Ishikawa (cell line): ENCODE results near the gene CHN2.

Experiments
- CEBPB ChIP-seq: IDR thresholded peaks from 2 replicates; pipeline ENCODE4 v1.6.1; 2012
- CREB1 ChIP-seq: IDR thresholded peaks from 2 replicates; pipeline ENCODE4 v1.6.1; 2012; ENCODE audit warnings: low read depth
- EGR1 ChIP-seq: IDR thresholded peaks from 2 replicates; pipeline ENCODE4 v1.6.1; 2012
- EP300 ChIP-seq: IDR thresholded peaks from 2 replicates; pipeline ENCODE4 v1.6.1; 2012; ENCODE audit warnings: borderline replicate concordance
- FOXM1 ChIP-seq: IDR thresholded peaks from 2 replicates; pipeline ENCODE4 v1.6.1; 2012; ENCODE audit warnings: low read depth, borderline replicate concordance
- NFIC ChIP-seq: IDR thresholded peaks from 2 replicates; pipeline ENCODE4 v1.6.1; 2012
- RAD21 ChIP-seq: IDR thresholded peaks from 2 replicates; pipeline ENCODE4 v1.6.1; 2012; ENCODE audit warnings: low read depth
- TAF1 ChIP-seq: IDR thresholded peaks from 2 replicates; pipeline ENCODE4 v1.6.1; 2012; ENCODE audit warnings: low read depth, mild to moderate bottlenecking
- TCF12 ChIP-seq: IDR thresholded peaks from 2 replicates; pipeline ENCODE4 v1.6.1; 2012; ENCODE audit warnings: low read depth
- TEAD4 ChIP-seq: IDR thresholded peaks from 2 replicates; pipeline ENCODE4 v1.6.1; 2012
- YY1 ChIP-seq: IDR thresholded peaks from 2 replicates; pipeline ENCODE4 v1.6.1; 2012; ENCODE audit warnings: low read depth
- ZBTB7A ChIP-seq: IDR thresholded peaks from 2 replicates; pipeline ENCODE4 v1.6.1; 2012; ENCODE audit warnings: low read depth
- TF ChIP-seq, protein P1 (sequence below): IDR thresholded peaks from 2 replicates; pipeline ENCODE4 v1.6.1; 2012
- TF ChIP-seq, protein P2 (sequence below): IDR thresholded peaks from 2 replicates; pipeline ENCODE4 v1.6.1; 2012; ENCODE audit warnings: low read depth, mild to moderate bottlenecking
- TF ChIP-seq, protein P3 (sequence below): IDR thresholded peaks from 2 replicates; pipeline ENCODE4 v1.6.1; 2012

CHN2 gene

DNA sequence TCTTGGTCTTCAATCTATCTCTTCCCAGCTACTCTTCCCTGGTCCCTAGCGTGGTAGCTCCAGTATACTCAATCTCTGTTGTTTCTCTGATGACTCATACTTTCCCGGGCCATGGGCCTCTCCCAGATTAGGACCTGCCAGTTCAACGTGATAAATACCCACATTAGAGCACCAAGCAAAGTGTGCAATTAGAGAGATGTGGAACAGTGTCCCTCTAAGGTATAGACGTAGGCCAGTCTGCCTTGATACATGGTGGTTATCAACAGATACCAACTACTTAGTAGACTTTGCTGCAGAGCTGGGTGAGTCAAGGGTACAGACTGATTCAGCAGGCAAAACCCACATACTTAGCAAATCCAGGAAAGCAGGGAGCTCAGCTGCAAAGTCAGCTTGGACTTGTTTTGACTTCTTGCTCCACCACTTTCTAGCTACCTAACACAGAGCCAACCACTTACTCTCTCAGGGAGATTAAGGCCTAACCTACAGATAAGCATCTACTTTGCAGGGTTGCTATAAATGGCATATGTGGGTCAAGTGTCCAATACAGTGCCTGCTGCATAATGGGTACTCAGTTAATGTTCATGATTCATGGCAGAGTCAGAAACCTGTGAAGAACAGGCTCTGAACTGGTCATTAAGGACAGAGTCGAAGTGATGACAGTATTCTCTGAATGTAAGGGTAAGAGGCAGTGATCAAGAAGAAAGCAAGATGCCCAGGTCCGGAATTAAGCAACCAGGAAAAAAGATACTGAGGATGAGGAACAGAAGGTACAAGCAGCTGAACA is 176.1 kb downstream of the CHN2 start:
- TF ChIP-seq TCF12, result no peak
- TF ChIP-seq EP300, result peak; percentile 27; the same call in 1 of the 2 replicates

DNA sequence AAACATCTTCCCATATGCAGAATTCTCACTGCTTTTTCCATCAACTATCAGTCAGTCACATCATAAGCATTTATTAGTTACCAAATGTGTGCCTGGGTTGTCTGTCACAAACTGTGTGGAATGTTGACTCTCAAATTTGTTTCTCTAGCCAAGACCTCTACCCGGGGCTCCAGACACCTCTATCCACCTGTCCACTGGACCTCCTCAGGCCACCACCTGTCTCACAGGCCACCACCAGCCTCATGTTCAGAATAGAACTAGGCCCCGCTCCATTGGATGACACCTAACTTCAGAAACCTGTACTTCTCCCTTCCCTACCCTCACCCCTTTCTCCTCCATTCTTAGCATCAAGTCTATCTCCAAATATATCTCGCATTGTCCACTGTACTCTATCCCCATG is 176.9 kb downstream of the CHN2 start:
- TF ChIP-seq, protein P1, sequence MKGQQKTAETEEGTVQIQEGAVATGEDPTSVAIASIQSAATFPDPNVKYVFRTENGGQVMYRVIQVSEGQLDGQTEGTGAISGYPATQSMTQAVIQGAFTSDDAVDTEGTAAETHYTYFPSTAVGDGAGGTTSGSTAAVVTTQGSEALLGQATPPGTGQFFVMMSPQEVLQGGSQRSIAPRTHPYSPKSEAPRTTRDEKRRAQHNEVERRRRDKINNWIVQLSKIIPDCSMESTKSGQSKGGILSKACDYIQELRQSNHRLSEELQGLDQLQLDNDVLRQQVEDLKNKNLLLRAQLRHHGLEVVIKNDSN, result no peak
- TF ChIP-seq TEAD4, result no peak
- TF ChIP-seq, protein P2, sequence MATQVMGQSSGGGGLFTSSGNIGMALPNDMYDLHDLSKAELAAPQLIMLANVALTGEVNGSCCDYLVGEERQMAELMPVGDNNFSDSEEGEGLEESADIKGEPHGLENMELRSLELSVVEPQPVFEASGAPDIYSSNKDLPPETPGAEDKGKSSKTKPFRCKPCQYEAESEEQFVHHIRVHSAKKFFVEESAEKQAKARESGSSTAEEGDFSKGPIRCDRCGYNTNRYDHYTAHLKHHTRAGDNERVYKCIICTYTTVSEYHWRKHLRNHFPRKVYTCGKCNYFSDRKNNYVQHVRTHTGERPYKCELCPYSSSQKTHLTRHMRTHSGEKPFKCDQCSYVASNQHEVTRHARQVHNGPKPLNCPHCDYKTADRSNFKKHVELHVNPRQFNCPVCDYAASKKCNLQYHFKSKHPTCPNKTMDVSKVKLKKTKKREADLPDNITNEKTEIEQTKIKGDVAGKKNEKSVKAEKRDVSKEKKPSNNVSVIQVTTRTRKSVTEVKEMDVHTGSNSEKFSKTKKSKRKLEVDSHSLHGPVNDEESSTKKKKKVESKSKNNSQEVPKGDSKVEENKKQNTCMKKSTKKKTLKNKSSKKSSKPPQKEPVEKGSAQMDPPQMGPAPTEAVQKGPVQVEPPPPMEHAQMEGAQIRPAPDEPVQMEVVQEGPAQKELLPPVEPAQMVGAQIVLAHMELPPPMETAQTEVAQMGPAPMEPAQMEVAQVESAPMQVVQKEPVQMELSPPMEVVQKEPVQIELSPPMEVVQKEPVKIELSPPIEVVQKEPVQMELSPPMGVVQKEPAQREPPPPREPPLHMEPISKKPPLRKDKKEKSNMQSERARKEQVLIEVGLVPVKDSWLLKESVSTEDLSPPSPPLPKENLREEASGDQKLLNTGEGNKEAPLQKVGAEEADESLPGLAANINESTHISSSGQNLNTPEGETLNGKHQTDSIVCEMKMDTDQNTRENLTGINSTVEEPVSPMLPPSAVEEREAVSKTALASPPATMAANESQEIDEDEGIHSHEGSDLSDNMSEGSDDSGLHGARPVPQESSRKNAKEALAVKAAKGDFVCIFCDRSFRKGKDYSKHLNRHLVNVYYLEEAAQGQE, result no peak

DNA sequence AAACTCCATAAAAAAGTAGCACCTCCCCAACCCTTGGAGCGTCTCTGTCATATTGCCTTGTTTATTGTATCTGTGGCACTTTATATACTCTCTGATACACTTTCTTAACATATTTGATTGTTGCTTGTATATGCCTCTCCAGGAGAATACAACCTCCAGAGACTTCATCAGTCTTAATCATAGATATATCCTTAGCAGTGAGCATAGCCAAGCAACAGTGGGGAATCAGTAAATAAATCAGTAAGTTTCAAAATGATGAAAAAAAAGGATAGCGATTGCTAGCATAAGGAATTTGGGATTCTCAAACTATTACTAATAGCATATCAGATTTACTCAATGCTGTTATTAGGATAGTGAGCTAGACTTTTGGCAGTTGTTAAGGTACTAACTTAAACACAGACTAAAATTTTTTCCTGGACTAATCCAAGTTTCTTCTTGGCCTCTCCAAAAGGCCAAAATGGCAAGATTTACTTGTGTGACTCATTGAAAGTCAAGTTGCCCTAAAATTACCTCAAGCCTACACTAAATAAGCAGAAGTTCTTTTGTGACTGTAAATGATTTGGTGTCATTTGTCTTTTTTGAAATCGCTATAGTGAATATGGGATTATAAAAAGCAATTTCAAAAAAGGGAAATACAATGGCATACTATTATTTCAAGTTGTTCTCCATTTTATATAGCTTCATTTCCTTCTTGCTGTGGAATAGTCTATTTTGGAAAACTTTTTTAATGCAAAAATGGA is 177.9 kb downstream of the CHN2 start:
- no peak for TF ChIP-seq CREB1
- TF ChIP-seq TEAD4, result no peak
- TF ChIP-seq EGR1, result no peak
- no peak for TF ChIP-seq ZBTB7A
- TF ChIP-seq, protein P2, result no peak
- TF ChIP-seq, protein P3, sequence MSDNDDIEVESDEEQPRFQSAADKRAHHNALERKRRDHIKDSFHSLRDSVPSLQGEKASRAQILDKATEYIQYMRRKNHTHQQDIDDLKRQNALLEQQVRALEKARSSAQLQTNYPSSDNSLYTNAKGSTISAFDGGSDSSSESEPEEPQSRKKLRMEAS, result no peak
- no peak for TF ChIP-seq NFIC
- no peak for TF ChIP-seq TCF12
- TF ChIP-seq FOXM1, result no peak
- TF ChIP-seq YY1, result no peak
- TF ChIP-seq, protein P1, result no peak
- TF ChIP-seq RAD21, result no peak
- TF ChIP-seq CEBPB, result no peak
- no peak for TF ChIP-seq EP300
- no peak for TF ChIP-seq TAF1

DNA sequence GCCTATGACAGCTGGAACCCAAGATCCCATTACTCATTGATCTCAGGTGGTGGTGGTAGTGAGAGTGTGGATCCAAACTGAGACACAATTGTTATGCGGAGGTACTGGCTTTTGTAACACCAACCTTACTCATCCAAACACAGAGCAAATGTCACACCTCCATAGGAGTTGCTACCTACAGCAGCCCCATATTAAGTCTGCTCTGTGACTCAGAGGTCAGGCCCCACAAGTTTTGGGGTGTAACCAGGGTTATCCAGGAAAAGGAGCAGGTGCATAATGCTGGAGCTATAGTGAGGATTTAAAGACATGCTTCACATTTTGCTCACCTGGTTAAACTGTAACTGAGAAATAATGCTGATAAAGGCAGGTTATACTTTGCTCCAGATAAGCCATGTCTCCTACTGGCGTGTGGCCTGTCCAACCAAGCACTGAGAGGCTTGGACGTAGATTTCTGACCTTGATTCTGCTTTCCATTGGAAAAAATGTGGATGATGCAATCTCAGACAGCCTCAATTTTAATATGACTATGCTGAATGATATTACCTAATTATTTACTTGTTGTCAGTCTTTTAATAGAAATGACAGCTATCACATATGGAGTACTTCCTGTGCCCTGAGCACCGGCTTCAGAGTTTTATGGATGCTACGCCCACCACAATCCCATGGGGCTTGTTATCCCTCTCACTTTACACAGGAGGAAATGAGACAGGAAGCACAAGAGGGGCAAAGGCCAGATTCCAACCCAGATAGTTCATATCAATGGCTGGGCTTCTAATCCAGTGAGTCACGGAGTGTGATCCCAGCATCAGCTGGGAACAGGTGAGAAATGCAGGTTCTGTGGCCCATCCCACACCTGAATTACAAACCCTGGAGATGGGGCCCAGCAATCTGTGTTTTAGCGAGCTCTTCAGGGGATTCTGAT is 181.3 kb downstream of the CHN2 start:
- TF ChIP-seq EP300 (no peak), CEBPB (peak; percentile 55)

DNA sequence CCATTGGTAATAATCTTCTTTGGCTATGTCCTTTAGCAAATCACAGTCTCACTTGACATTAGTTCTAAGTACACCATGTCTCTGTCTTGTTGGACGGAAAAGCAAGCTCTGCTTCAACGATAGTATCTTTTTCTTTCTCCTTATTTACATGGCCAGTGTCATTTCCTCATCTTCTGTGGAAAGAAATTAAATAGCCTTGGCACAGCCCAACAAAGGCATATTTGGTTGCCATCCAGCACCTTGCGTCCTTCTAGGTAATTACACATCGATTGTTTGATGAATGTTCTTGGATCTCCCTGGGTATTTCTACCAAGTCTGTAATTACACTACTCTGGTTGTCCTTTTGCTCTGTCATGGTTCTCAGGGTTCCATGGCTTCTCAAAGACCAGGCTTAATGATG is 183.1 kb downstream of the CHN2 start:
- TF ChIP-seq TEAD4 (0 out of 2 replicates have a peak, but pooled peaks have one; percentile 17), NFIC (peak; percentile 47; the same call in 1 of the 2 replicates), EP300 (no peak; the same call in 1 of the 2 replicates)

DNA sequence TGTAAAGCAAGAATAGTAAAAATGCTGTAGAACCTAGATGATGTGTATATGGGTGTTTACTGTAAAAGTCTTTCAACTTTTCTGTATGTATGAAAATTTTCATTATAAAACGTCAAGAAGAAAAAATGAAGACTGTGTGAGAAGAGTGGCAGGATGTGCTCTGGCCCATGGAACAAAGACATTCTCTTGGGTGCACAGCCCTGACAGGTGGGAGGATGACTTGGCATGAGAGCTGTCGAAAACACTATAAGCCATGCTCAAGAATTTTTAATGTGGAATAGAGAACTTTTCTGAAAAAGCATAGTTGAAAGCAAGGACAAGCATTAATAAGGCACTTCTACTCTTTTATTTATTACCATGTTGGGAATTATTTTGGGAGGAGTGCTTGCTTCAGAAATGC is 185.0 kb downstream of the CHN2 start:
- TF ChIP-seq ZBTB7A (no peak), CREB1 (no peak), FOXM1 (no peak), EP300 (no peak), TAF1 (no peak), YY1 (no peak), TCF12 (no peak), RAD21 (no peak), TEAD4 (no peak), EGR1 (no peak)
- TF ChIP-seq, protein P2, result no peak
- TF ChIP-seq, protein P3, result no peak
- TF ChIP-seq, protein P1, result no peak
